HCT116 (cell line): ENCODE measurements around the gene GAGE2A. TPM values are rescaled to one million over a fixed set of nuclear protein-coding genes. Genes with fewer than 3 reads are reported as not detected.
"Not testable (repeated sequence)": the region's sequence is repeated elsewhere in the genome, so short reads cannot be mapped to it uniquely, and the experiment has no call there.

Source experiments
- ATAC-seq: fragments of 200-7000 bp; cut with Tn5 transposase; 2 replicates; pipeline ENCODE4 v1.9.1; 2020; ENCODE audit warnings: mild to moderate bottlenecking, moderate library complexity
- Bru-seq: library from RNA; stranded (reverse); fragments of 400-500 nt; gene quantifications from one replicate; lab custom pipeline; 2021; lab: Mats Ljungman, UMichigan
- BruChase-seq, 2 experiments: library from RNA; stranded (reverse); fragments of 400-500 nt; gene quantifications; one replicate each; lab custom pipeline; 2021; lab: Mats Ljungman, UMichigan
- BruUV-seq: library from RNA; stranded (reverse); fragments of 400-500 nt; replicated peaks from 2 replicates; lab custom pipeline; 2021; lab: Mats Ljungman, UMichigan
- CTCF ChIA-PET: fragments of 300-600 bp; sonication (Branson Sonifier 250); formaldehyde crosslinking; loops from one replicate; lab custom pipeline; 2021; ENCODE audit warnings: antibody characterized with exemption; lab: Charles Lee
- POLR2A ChIA-PET: fragments of 300-600, 350-600 bp; sonication (Branson Sonifier 250); formaldehyde crosslinking; loops from one replicate; lab custom pipeline; 2021; ENCODE audit warnings: antibody characterized with exemption; lab: Charles Lee
- RAD21 ChIA-PET, 2 experiments: fragments of 300-600 bp; sonication (Branson Sonifier 250); formaldehyde crosslinking; loops; one replicate each; lab custom pipeline; 2023; ENCODE audit warnings: low total read pairs in 2 of 2; ENCODE audit not compliant: uncharacterized antibody in 2 of 2, unreplicated experiment in 2 of 2, low non-redundant PET in 1 of 2; lab: Charles Lee
- DNase-seq: peaks from one replicate; pipeline ENCODE4 v3.0.0-alpha.2; 2010; ENCODE audit warnings: low read depth, low spot score
- H2AFZ ChIP-seq: fragments of 200-600 bp; shearing (Covaris generic), sonication (generic); 2 replicates; pipeline ENCODE4 v1.6.1; 2017; ENCODE audit warnings: low read depth, mixed run types, mixed read lengths, antibody characterized with exemption, low read length; ENCODE audit not compliant: poor library complexity, severe bottlenecking
- H3K27ac ChIP-seq: 2 replicates; pipeline ENCODE4 v1.5.1; 2012; ENCODE audit warnings: low read depth, low read length
- H3K27me3 ChIP-seq: fragments of 200-600 bp; sonication (generic); 2 replicates; pipeline ENCODE4 v1.6.1; 2016; ENCODE audit warnings: mixed run types, low read length, mixed read lengths; ENCODE audit not compliant: insufficient read depth
- H3K36me3 ChIP-seq, 2 experiments: fragments of 200-500 bp in 1 of 2; fragments of 200-600 bp in 1 of 2; sonication (Bioruptor generic) in 1 of 2; sonication (generic) in 1 of 2; 2 replicates each; pipeline versions ENCODE4 v1.5.1 to v1.6.1; 2014 to 2016; ENCODE audit warnings: low read length in 2 of 2, inconsistent platforms in 1 of 2, mixed read lengths in 1 of 2, mixed run types in 1 of 2; ENCODE audit not compliant: insufficient read depth in 2 of 2, control insufficient read depth in 1 of 2
- H3K4me1 ChIP-seq, 2 experiments: fragments of 200-600 bp in 1 of 2; sonication (generic) in 1 of 2; 2 replicates each; pipeline versions ENCODE4 v1.5.1 to v1.6.1; 2012 to 2017; ENCODE audit warnings: low read length in 2 of 2, inconsistent platforms in 1 of 2, mild to moderate bottlenecking in 1 of 2, mixed read lengths in 1 of 2, mixed run types in 1 of 2, moderate library complexity in 1 of 2; ENCODE audit not compliant: insufficient read depth in 2 of 2, control insufficient read depth in 1 of 2
- H3K4me2 ChIP-seq: fragments of 200-600 bp; sonication (generic); 2 replicates; pipeline ENCODE4 v1.6.1; 2017; ENCODE audit warnings: mixed run types, low read length, mixed read lengths
- H3K4me3 ChIP-seq, 2 experiments: fragments of 200-600 bp in 1 of 2; sonication (generic) in 1 of 2; replicated peaks in 1 of 2; 2 replicates each; pipeline ENCODE4 v1.5.1; 2011 to 2016; ENCODE audit warnings: low read length in 2 of 2, control low read depth in 1 of 2, low read depth in 1 of 2, mild to moderate bottlenecking in 1 of 2, mixed read lengths in 1 of 2, mixed run types in 1 of 2
- H3K79me2 ChIP-seq: fragments of 200-600 bp; sonication (generic); 2 replicates; pipeline ENCODE4 v1.6.1; 2017; ENCODE audit warnings: mild to moderate bottlenecking, mixed run types, low read length, moderate library complexity, mixed read lengths; ENCODE audit not compliant: insufficient read depth
- H3K9ac ChIP-seq: fragments of 200-600 bp; sonication (generic); 2 replicates; pipeline ENCODE4 v1.6.1; 2016; ENCODE audit warnings: low read length, mixed read lengths
- H3K9me2 ChIP-seq: fragments of 200-600 bp; sonication (generic), shearing (Covaris generic); 2 replicates; pipeline ENCODE4 v1.6.1; 2017; ENCODE audit warnings: mixed run types, mild to moderate bottlenecking, moderate library complexity; ENCODE audit not compliant: insufficient read depth
- H3K9me3 ChIP-seq, 2 experiments: fragments of 200-500 bp in 1 of 2; fragments of 200-600 bp in 1 of 2; sonication (Bioruptor generic) in 1 of 2; sonication (generic) in 1 of 2; 2 replicates each; pipeline ENCODE4 v1.6.1; 2014 to 2017; ENCODE audit warnings: low read length in 2 of 2, mixed read lengths in 2 of 2, inconsistent platforms in 1 of 2, low read depth in 1 of 2, mild to moderate bottlenecking in 1 of 2, mixed run types in 1 of 2, moderate library complexity in 1 of 2; ENCODE audit not compliant: control insufficient read depth in 1 of 2, insufficient read depth in 1 of 2
- H4K20me1 ChIP-seq: fragments of 200-600 bp; sonication (generic), shearing (Covaris generic); 2 replicates; pipeline ENCODE4 v1.6.1; 2017; ENCODE audit warnings: mixed run types, mild to moderate bottlenecking, moderate library complexity; ENCODE audit not compliant: insufficient read depth
- intact Hi-C: fragments of 100-400 bp; cut with micrococcal nuclease; formaldehyde crosslinking; loops from 2 replicates; pipeline ENCODE4 v1.10.0; 2022
- long read RNA-seq: library from polyadenylated mRNA; unstranded; transcript quantifications from one replicate; pipeline ENCODE4 v2.0.0, GENCODE V29; 2021; ENCODE audit not compliant: unreplicated experiment
- polyA plus RNA-seq: library from polyadenylated mRNA; unstranded; fragments of >200 nt; gene quantifications from 2 replicates; pipeline ENCODE4 v1.2.1, GENCODE V29; 2012; ENCODE audit warnings: missing spikeins
- total RNA-seq: library from RNA; stranded (reverse); gene quantifications from one replicate; pipeline ENCODE4 v1.2.1, GENCODE V29; 2021; ENCODE audit not compliant: unreplicated experiment

The GAGE2A gene
- total RNA-seq (0.52 TPM), Bru-seq, nascent RNA (percentile 18 among the genes with signal in this experiment), BruChase-seq, experiment 1, labeled RNA remaining after a 6-hour chase (not detected), BruChase-seq, experiment 2, labeled RNA remaining after a 2-hour chase (not detected)
- polyA plus RNA-seq: not detected in 2 replicates
- long read RNA-seq: 0 reads

- H3K9ac ChIP-seq, H3K36me3 ChIP-seq, H3K27ac ChIP-seq, H3K4me3 ChIP-seq, H3K4me1 ChIP-seq, BruUV-seq, POLR2A ChIA-PET, H2AFZ ChIP-seq, DNase-seq, RAD21 ChIA-PET, CTCF ChIA-PET, H3K9me2 ChIP-seq, ATAC-seq, intact Hi-C loops, H3K9me3 ChIP-seq, H3K27me3 ChIP-seq, H4K20me1 ChIP-seq, H3K79me2 ChIP-seq, H3K4me2 ChIP-seq: not testable (repeated sequence)
These were observed at the start of gene GAGE2A for GRCh38 chrX:49589196-49589595. TSS of gene GAGE2A (plus strand) at chrX:49589496. CDS start at chrX:49590651, 1,155 bp downstream.

- H3K9ac ChIP-seq, H3K4me2 ChIP-seq, H3K4me1 ChIP-seq, H3K4me3 ChIP-seq, H3K27me3 ChIP-seq, CTCF ChIA-PET, POLR2A ChIA-PET, H2AFZ ChIP-seq, BruUV-seq, ATAC-seq, H3K79me2 ChIP-seq, H3K36me3 ChIP-seq, H3K9me3 ChIP-seq, DNase-seq, H3K9me2 ChIP-seq, H4K20me1 ChIP-seq, H3K27ac ChIP-seq, RAD21 ChIA-PET, intact Hi-C loops: not testable (repeated sequence)
These were observed 47.9 kb upstream of the GAGE2A start, which contains the start of gene GAGE12D for GRCh38 chrX:49541433-49541832. TSS of gene GAGE12D (plus strand) at chrX:49541733. CDS start at chrX:49542888, 1,155 bp downstream.

- H3K9ac ChIP-seq, H3K4me1 ChIP-seq, intact Hi-C loops: not testable (repeated sequence)
These were observed 38.3 kb upstream of the GAGE2A start, which contains the start of gene GAGE12E for GRCh38 chrX:49550989-49551388. TSS of gene GAGE12E (plus strand) at chrX:49551289. CDS start at chrX:49552444, 1,155 bp downstream.

GRCh38 chrX:49560542-49560941 is 28.8 kb upstream of the GAGE2A start, which contains the start of gene GAGE12F:
TSS of gene GAGE12F (plus strand) at chrX:49560842. CDS start at chrX:49561997, 1,155 bp downstream.
- H3K79me2 ChIP-seq, H3K4me2 ChIP-seq, ATAC-seq, H4K20me1 ChIP-seq, H3K9ac ChIP-seq, H2AFZ ChIP-seq, H3K36me3 ChIP-seq, intact Hi-C loops, RAD21 ChIA-PET, POLR2A ChIA-PET, H3K27ac ChIP-seq, H3K4me1 ChIP-seq, H3K9me2 ChIP-seq, H3K27me3 ChIP-seq, BruUV-seq, CTCF ChIA-PET, DNase-seq, H3K4me3 ChIP-seq, H3K9me3 ChIP-seq: not testable (repeated sequence)

More at GRCh38 chrX:49550989-49551388, 38.3 kb upstream of the GAGE2A start, which contains the start of gene GAGE12E:
- H3K4me3 ChIP-seq, RAD21 ChIA-PET, H3K36me3 ChIP-seq, H4K20me1 ChIP-seq, ATAC-seq, H3K79me2 ChIP-seq, CTCF ChIA-PET, H2AFZ ChIP-seq, H3K9me2 ChIP-seq, H3K27me3 ChIP-seq, H3K4me2 ChIP-seq, DNase-seq, BruUV-seq, H3K9me3 ChIP-seq, H3K27ac ChIP-seq, POLR2A ChIA-PET: not testable (repeated sequence)
